ENCODE measurements around the gene PSMD5.

Gene PSMD5

DNA sequence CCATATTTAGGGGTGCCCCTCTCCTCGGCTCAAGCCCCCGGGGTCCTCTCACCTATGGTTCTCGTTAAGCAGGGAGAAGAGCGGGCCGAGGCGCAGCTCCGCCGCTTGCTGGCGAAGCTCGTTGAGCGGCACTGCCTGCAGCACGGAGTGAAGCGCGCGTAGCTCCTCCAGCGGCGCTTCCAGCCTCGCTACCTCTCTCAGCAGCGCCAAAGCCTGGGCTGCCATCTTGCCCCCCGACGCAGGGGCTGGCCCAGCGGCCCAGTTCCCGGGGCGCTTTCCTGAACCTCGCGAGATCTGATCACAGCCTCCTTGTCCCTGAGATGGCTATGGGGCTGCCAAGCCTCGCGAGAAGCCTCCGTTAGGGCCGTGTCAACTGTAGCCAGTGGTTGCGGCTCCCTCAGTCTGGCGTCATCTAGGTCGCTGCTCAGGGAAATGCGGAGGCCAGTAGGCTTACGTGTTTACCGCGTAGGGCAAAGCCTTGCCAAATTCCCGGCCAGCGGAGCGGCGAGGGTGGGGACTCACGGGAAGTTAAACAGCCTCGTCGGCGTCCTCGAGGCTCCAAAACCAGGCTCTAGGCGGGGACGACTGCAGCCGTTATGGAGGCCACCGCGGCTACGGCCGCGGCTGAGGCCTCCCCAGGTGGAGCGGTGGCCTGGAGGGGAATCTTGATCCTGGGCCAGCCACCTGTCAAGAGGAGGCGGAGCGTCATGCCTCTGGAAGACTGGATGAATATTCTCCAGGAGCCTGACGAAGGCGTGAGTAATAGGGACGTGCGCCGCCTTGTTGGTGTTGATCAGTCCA, at the start of gene PSMD5:
PSMD5 (minus strand) TSS at position 238 of the 801 bp plus-strand sequence; CDS start at position 225, 13 bp downstream.
- H3K36me3 Mint-ChIP-seq (ENCODE audit: low read depth) = peaks cover 57% of the 10 kb centered on the region
- H3K4me3 Mint-ChIP-seq = peak within 1 kb of the TSS; percentile 97
- H3K9me3 Mint-ChIP-seq = no peaks in the 10 kb centered on the region
- peaks cover 53% of the 10 kb centered on the region for H3K4me1 Mint-ChIP-seq (ENCODE audit: low read depth)
- no peaks in the 10 kb centered on the region for H3K27me3 Mint-ChIP-seq
- intact Hi-C loops (cut with micrococcal nuclease) = loop anchor here (1.0 to 2.0 kb wide), 3 partner anchors 25 to 50 kb away; partner anchors contain the start of genes FBXW2 and PHF19
- H3K27ac Mint-ChIP-seq = peak within 1 kb of the TSS; percentile 100

DNA sequence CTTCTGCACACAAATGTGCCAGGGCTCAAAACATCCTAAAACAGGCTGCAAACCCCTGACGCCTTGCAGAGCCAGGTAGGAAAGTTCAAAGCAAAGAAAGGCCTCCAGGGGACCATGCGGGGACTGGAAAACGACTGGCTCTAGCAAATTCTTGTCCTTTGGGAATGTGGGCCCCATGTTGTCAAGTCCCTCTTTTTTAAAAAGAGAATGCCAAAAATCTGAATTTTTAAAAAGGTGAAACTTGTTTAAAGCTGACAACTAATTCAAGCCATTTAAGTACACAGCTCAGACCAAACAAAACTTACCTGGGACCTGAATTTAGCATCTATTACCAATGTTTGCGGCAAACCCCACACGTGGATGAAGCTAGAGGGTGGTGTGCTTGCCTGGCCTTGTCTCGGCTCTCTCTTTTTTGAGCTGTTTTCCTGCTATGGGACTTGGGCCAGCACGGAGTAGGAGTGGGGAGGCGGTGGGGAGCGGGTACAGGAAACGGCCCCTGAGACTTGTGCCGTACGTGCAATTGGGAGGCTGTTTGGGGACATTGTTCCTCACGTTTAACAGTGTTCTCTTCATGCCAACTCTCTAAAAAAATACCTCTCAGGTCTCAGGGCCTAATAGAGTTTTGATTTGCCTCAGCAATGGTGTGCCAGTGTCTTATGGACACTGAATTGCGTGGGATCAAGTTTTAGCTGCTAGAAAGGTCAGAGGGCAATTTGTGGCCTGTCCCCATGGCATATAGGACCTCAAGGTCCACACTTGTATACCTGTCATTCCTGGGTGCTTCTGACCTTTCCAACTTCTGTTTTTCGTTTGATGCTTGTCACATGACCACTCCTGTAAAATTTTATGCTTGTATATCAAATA, 49.4 kb upstream of the PSMD5 start:
- Mint-ChIP-seq H3K4me1 (ENCODE audit: low read depth) (peaks cover 28% of the 10 kb centered on the region), H3K27ac (no peak overlapping the region), H3K4me3 (no peak overlapping the region), H3K9me3 (no peaks in the 10 kb centered on the region), H3K27me3 (no peaks in the 10 kb centered on the region), H3K36me3 (ENCODE audit: low read depth) (no peaks in the 10 kb centered on the region)
- intact Hi-C loops (cut with micrococcal nuclease) = no loop called here

DNA sequence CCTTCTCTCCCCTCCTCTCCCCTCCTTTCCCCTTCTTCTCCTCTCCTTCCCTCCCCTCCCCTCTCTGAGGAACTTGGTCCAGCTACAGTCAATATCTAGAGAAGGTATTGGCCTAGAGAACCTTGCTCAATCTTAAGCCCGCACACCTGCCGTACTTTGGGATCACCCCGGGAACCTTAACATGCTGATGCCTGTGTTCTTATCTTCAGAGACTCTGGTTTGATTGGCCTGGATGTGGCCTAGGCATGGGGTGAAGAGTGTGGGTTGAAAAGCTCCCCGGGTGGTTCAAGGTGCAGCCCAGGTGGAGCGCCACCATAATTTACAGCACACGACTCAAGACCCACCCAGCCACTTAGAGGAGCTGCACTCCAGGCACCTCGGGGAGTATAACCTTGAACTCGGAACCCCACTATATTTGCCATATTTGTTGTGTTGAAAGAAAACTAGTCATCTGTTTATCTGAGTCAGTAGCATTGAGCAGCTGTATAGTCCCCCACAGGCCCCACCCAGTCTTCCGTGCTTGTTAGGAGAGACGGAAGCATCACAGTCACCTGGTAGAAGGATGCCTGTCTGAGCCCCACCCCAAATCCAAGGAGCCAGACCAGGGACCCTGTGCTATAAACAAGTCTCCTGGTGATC, 48.6 kb upstream of the PSMD5 start:
- H3K27me3 Mint-ChIP-seq = no peaks in the 10 kb centered on the region
- H3K27ac Mint-ChIP-seq = no peak overlapping the region
- peaks cover 24% of the 10 kb centered on the region for H3K4me1 Mint-ChIP-seq (ENCODE audit: low read depth)
- H3K4me3 Mint-ChIP-seq = no peak overlapping the region
- H3K9me3 Mint-ChIP-seq = no peaks in the 10 kb centered on the region
- intact Hi-C loops (cut with micrococcal nuclease) = no loop called here
- H3K36me3 Mint-ChIP-seq (ENCODE audit: low read depth) = no peaks in the 10 kb centered on the region

DNA sequence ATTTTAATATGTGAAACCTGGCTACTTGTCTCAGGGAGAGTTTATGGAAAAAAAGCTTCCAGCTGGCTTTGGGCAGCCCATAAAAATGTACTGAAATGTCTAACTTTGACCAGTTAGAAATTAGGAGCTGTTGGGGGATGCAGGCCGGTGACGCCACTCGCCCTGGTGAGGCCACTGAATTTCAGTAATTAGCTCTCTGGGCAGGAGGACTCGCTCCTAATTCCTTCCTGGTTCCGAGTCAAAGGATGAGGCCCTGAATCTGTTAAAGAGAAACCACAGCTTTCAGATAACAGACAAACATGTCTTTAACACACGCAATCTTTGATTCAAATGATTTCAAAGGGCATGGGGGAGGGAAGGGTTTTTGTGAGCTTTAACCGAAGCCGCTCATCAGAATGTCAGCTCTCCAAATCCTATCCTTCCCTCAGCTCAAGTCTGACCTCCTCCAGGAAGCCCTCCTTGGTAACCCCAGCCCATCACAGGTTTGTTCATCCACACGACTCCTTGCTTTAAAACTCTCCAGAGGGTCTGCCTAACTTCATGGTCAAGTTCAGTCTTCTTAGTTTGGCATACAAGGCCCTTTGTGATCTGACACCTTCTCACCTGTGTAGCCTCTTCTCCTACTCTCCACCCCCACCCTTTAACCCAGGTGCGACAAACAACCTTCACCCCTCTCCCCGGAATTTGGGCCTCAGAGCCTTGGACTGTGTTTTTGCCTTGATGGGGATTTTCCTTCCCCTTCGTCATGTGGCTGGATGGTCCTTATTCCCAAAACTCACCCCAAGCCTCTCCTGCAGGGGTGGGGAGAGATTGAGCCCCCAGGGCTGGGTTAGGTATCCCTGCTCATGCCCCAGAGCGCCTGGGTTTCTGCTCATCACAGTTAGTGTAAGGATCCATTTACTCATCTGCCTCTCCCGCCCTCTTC, 47.9 kb upstream of the PSMD5 start:
- Mint-ChIP-seq H3K36me3 (ENCODE audit: low read depth) (no peaks in the 10 kb centered on the region), H3K4me3 (no peak overlapping the region), H3K27me3 (peaks cover 3% of the 10 kb centered on the region), H3K27ac (no peak overlapping the region), H3K9me3 (no peaks in the 10 kb centered on the region), H3K4me1 (ENCODE audit: low read depth) (peaks cover 31% of the 10 kb centered on the region)
- intact Hi-C loops (cut with micrococcal nuclease) = no loop called here

DNA sequence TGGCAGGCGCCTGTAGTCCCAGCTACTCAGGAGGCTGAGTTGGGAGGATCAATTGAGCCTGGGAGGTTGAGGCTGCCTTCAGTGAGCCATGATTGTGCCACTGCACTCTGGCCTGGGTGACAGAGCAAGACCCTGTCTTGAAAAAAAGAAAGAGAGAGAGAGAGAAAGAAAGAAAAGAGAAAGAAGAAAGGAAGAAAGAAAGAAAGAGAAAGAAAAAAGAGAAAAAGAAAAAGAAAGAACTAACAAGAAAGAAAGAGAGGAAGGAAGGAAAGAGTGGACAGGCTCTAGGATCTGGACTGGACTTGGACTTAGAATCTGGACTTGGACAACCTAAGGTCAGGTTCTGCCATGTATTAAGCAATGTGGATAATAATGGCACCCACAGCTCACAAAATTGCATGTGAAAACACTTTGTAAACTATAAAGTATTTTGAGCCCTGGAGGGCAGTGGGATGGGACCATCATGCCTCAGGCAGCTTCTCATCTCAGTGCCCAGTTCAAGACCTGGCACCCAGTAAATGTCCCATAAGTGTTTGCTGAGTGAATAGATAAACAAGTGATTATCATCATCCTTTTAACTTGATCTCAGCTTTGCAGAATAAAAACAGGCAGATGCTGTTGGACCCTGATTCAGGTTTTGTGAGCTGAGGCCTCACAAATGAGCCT, 47.0 kb upstream of the PSMD5 start:
- no peak overlapping the region for H3K27ac Mint-ChIP-seq
- no peaks in the 10 kb centered on the region for H3K36me3 Mint-ChIP-seq (ENCODE audit: low read depth)
- H3K4me1 Mint-ChIP-seq (ENCODE audit: low read depth) = peaks cover 31% of the 10 kb centered on the region
- H3K4me3 Mint-ChIP-seq = no peak overlapping the region
- intact Hi-C loops (cut with micrococcal nuclease) = no loop called here
- H3K27me3 Mint-ChIP-seq = peaks cover 3% of the 10 kb centered on the region
- H3K9me3 Mint-ChIP-seq = no peaks in the 10 kb centered on the region

DNA sequence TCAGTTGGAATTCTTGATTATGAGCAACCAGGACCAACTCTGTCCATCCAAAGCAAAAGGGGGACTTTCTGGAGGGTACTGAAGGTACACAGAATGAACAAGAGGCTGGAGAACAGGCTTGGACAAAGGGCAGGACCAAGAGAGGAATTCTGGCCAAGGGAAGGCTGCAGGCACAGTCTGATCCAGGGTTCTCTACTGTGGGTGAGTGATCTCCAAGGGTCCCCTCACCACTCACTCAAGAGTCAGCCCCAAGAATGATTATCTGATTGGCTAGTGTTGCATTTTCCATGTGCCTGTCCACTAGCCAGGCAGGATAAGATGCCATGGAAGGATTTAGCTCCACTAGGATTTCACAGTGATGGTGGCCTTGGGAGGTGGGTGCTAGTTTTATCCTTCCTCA, 45.9 kb upstream of the PSMD5 start:
- H3K9me3 Mint-ChIP-seq = no peaks in the 10 kb centered on the region
- intact Hi-C loops (cut with micrococcal nuclease) = no loop called here
- no peak overlapping the region for H3K4me3 Mint-ChIP-seq
- peaks cover 31% of the 10 kb centered on the region for H3K4me1 Mint-ChIP-seq (ENCODE audit: low read depth)
- no peaks in the 10 kb centered on the region for H3K36me3 Mint-ChIP-seq (ENCODE audit: low read depth)
- no peak overlapping the region for H3K27ac Mint-ChIP-seq
- H3K27me3 Mint-ChIP-seq = peaks cover 3% of the 10 kb centered on the region

DNA sequence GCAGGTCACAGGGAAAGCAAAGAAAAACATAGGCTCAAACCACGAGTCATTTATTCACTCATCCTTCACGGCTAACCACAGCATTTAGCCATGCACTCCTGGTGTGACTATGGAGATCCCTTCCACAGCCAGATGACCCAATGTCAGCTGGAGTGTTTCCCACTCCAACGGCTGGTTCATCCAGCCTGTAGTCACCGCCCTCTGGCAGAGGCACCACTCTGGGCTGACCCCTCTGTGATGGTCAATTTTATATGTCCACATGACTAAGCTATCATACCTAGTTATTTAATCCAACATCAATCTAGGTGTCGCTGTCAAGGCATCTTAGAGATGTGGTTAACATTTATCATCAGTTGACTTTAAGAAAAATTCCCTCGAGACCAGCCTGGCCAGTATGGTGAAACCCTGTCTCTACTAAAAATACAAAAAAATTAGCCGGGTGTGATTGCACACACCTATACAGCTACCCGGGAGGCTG, 43.8 kb upstream of the PSMD5 start:
- intact Hi-C loops (cut with micrococcal nuclease) = no loop called here
- Mint-ChIP-seq H3K36me3 (ENCODE audit: low read depth) (no peaks in the 10 kb centered on the region), H3K4me1 (ENCODE audit: low read depth) (peaks cover 16% of the 10 kb centered on the region), H3K4me3 (no peak overlapping the region), H3K27ac (no peak overlapping the region), H3K9me3 (no peaks in the 10 kb centered on the region), H3K27me3 (peaks cover 7% of the 10 kb centered on the region)

DNA sequence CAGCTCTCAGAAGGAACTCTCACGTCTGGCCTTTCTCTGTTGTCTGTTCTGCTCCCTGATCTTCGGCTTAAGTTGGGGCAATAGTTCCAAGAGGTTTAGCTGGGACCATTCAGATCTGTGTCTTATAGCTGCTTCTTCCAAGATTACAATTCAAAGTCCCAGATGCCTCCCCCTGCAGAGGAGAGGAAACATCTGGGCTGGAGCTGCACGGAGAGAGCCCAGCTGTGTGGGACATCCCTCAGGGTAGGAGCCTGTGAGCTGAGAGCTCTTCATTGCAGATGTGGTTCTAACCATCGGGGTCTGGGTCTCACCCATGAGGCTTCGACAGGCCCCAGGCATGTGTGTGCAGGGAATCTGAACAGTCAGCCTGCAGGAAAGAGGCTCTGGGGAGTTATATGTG, 43.2 kb upstream of the PSMD5 start:
- H3K4me1 Mint-ChIP-seq (ENCODE audit: low read depth) = peaks cover 15% of the 10 kb centered on the region

DNA sequence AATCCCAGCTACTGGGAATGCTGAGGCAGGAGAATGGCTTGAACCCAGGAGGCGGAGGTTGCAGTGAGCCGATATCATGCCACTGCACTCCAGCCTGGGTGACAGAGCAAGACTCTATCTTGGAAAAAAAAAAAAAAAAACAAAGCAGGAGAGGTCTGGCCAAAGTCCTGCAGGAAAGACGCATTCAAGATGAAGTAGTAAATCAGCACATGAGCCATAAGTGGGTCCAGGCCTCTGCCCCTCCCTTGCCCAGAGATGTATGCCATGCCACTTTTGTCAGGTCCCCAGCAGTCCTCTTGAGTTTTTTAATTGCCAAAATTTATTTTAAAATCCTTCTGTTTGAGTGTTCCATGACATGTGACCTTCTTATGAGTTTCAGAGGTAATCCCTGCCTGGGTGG, 42.7 kb upstream of the PSMD5 start:
- Mint-ChIP-seq H3K27ac (no peak overlapping the region), H3K9me3 (no peaks in the 10 kb centered on the region)
- intact Hi-C loops (cut with micrococcal nuclease) = no loop called here

More for the DNA sequence above, 43.2 kb upstream of the PSMD5 start:
- Mint-ChIP-seq H3K27ac (no peak overlapping the region), H3K27me3 (peaks cover 9% of the 10 kb centered on the region), H3K4me3 (no peak overlapping the region), H3K36me3 (ENCODE audit: low read depth) (no peaks in the 10 kb centered on the region), H3K9me3 (no peaks in the 10 kb centered on the region)
- intact Hi-C loops (cut with micrococcal nuclease) = no loop called here

DNA sequence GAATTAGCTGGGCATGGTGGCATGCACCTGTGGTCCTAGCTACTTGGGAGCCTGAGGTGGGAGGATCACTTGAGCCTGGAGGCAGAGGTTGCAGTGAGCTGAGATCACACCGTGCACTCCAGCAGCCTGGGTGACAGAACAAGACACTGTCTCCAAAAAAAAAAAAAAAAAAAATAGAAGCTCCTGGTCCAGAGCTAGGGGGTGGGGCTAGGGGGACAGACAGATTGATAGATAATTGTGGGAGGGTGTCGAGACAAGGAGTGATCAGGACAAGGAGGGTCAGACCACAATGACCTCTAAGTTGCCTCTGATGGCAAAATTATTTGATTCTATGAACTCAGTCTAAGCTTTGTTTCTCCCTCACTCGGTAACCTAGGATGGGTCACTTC, 40.9 kb upstream of the PSMD5 start:
- Mint-ChIP-seq H3K27me3 (peaks cover 9% of the 10 kb centered on the region), H3K36me3 (ENCODE audit: low read depth) (no peaks in the 10 kb centered on the region), H3K9me3 (no peaks in the 10 kb centered on the region), H3K4me1 (ENCODE audit: low read depth) (peaks cover 10% of the 10 kb centered on the region), H3K27ac (no peak overlapping the region), H3K4me3 (no peak overlapping the region)
- intact Hi-C loops (cut with micrococcal nuclease) = no loop called here

More for the DNA sequence above, 42.7 kb upstream of the PSMD5 start:
- Mint-ChIP-seq H3K27me3 (peaks cover 9% of the 10 kb centered on the region), H3K36me3 (ENCODE audit: low read depth) (no peaks in the 10 kb centered on the region), H3K4me3 (no peak overlapping the region), H3K4me1 (ENCODE audit: low read depth) (peaks cover 10% of the 10 kb centered on the region)

DNA sequence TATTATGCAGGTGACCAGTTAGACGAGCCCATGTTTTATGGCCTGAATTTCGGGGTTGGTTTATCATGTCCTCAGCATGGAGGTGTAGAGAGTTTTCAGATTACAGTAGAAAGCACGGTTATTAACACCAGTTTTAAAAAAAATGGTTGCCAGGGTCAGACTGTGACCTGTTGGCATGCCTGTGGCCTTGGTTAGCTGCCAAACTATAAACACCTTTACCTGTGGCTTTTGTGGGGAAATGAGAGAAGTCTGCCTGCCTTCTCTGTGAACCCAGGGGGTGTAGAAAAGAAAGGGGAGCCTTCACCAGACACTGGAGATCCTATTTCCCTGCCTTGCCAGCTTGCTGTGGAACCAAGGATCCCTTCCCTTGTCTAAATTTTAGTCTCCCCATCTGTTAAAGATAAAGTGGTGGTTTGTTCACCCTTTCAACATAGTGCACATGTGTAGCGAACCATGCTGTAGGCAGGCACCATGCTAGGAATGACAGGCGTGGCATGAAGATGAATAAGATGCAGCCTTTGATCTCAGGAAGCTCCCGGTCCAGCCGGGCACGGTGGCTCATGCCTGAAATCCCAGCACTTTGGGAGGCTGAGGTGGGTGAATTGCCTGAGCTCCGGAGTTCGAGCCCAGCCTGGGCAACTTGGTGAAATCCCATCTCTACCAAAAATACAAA, 40.3 kb upstream of the PSMD5 start:
- intact Hi-C loops (cut with micrococcal nuclease) = no loop called here
- Mint-ChIP-seq H3K4me3 (no peak overlapping the region), H3K27ac (no peak overlapping the region), H3K9me3 (no peaks in the 10 kb centered on the region), H3K4me1 (ENCODE audit: low read depth) (peaks cover 16% of the 10 kb centered on the region), H3K27me3 (peaks cover 9% of the 10 kb centered on the region), H3K36me3 (ENCODE audit: low read depth) (no peaks in the 10 kb centered on the region)

DNA sequence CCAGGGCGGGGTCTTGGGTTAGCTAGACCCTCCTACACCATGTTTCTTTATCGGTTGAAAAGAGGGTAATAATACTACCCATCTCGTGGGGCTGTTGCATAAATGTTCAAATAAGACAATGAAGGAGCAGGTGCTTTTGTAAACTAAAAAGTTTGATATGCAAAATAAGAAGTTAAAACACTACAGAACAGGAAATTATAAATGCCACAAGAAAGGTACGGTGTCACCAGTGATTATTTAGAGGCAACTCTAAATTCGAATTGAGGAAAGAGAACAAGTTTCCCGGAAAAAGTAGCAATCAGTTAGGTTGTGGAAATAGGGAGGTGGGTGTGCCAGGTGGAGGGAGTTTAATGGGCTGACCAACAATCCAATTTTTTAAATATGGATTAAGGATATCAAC, 36.7 kb upstream of the PSMD5 start:
- no peaks in the 10 kb centered on the region for H3K9me3 Mint-ChIP-seq
- peaks cover 25% of the 10 kb centered on the region for H3K4me1 Mint-ChIP-seq (ENCODE audit: low read depth)
- H3K27ac Mint-ChIP-seq = no peak overlapping the region
- H3K36me3 Mint-ChIP-seq (ENCODE audit: low read depth) = peaks cover 3% of the 10 kb centered on the region
- intact Hi-C loops (cut with micrococcal nuclease) = no loop called here
- no peak overlapping the region for H3K4me3 Mint-ChIP-seq
- H3K27me3 Mint-ChIP-seq = peaks cover 6% of the 10 kb centered on the region
